Cortex of kidney (tissue), 1 donor: Measurements from ENCODE around the gene ZDHHC18.
"Not testable (repeated sequence)": the region's sequence is repeated elsewhere in the genome, so short reads cannot be mapped to it uniquely, and the experiment has no call there.

Source experiments
- DNase-seq: peaks from one replicate; lab custom pipeline; 2025; lab: John Stamatoyannopoulos, UW

The ZDHHC18 gene

GRCh38 chr1:26833432-26834405 is 7.2 kb downstream of the ZDHHC18 start:
- DNase-seq, result no peak

DNA sequence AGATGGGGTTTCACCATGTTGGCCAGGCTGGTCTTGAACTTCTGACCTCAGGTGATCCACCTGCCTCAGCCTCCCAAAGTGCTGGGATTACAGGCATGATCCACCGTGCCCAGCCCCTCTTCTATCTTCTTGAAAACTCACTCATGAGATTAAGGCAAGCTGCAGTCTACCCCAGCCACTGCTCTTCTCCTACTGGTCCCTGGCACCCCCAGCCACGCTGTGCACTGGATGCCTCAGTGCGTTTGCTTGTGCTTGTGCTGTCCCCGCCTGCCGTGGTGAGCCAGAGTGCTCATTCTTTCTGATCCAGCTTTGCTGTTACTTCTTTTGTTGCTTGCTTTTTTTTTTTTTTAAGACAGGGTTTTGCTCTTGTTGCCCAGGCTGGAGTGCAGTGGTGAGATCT is 11.2 kb downstream of the ZDHHC18 start:
- DNase-seq, result not testable (repeated sequence)

DNA sequence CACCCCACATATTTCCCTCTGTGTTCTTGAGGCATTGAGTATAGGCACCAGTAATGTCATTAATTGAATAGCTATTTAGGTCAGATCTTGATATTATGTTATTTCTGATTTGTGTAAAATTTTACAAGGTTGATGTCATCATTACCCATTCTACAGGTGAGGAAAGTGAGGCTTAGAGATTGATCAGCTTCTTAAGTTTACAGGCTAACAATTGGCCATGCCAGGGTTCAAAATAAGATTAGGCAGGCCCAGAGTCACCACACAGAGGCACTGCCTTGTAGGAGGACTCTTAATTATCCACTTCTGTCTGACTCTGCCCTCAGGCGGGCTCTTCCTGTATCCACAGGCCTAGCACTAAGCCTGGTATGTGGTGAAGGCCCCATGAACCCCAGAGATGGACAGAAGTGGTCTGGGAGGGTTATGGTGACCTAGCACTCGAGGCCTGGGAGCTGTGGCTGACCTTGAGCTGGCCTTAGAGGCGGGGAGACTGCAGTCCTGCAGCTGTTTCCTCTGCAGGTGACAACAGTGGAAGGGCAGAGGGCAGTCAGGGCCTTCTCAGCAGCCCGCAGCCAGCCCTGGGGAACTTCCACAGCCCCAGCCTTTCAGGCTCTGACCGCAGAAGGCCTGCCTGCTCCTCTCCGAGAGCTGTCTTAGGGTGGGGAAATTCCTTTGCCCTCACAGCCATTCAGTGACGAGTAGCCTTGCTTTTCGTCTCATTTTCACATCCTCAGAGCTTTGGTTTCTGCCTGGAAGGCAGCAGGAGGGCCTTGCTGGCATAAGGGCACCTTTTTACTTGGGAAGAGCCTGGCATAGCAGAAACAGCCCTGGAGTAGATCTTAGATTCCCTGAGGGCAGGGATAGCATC is 12.2 kb downstream of the ZDHHC18 start:
- DNase-seq, result no peak

- no peak for DNase-seq
Measured at GRCh38 chr1:26839339-26839722, 12.8 kb downstream of the ZDHHC18 start.

- no peak for DNase-seq
Measured at GRCh38 chr1:26839779-26840178, 13.3 kb downstream of the ZDHHC18 start.

GRCh38 chr1:26844424-26845196 is 18.1 kb downstream of the ZDHHC18 start:
- no peak for DNase-seq

DNA sequence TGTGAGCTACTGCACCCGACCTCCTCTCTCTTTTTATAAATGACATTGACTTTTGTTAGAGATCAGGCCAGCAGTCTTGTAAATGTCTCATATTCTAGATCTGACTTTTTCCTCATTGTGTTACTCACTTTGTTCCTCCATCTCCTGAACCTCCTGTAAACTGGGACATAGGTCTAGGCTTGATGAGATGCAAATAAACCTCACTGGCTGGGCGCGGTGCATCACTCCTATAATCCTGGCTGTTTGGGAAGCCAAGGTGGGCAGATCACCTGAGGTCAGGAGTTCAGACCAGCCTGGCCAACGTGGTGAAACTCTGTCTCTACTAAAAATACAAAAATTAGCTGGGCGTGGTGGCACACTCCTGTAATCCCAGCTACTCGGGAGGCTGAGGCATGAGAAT is 21.3 kb downstream of the ZDHHC18 start:
- DNase-seq, result not testable (repeated sequence)

DNA sequence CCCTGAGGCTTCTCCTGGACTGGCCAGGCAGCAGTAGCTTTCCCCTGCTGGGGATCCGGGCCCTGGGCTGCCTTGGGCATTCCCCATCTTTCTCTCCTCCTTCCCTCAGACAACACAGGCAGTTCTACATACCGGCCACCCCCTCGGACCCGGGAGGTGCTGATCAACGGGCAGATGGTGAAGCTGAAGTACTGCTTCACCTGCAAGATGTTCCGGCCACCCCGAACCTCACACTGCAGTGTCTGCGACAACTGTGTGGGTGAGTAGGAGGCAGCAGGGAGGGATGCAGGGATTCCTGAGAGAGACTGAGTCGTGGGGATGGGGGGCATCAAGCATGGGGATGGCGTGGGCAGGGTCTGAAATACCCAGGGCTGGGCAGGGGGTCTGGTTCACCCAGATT is 22.0 kb downstream of the ZDHHC18 start:
- no peak for DNase-seq

GRCh38 chr1:26848941-26849774 is 22.7 kb downstream of the ZDHHC18 start:
- DNase-seq, result no peak

- DNase-seq, result no peak
Measured at GRCh38 chr1:26851106-26851684, 24.7 kb downstream of the ZDHHC18 start.

GRCh38 chr1:26852701-26853100 is 26.2 kb downstream of the ZDHHC18 start:
- DNase-seq, result no peak

- DNase-seq, result no peak
Measured at GRCh38 chr1:26853156-26853555, 26.7 kb downstream of the ZDHHC18 start.

DNA sequence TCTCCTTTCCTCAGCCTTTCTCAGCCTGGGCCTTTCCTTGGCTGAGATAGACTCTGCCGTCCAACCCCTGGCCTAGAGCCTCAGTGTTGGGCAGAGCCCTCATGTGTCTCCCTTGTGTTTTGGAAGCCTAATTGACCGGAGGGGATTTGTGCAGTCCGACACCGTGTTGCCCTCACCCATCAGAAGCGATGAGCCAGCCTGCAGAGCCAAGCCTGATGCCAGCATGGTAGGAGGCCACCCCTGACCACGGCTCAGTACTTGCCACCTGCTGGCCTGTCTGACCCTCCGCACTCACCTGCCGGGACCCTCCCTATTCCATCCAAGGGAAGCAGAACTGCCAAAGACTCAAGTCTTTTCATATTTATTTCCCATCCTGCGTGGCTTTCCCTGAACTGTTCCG is 27.1 kb downstream of the ZDHHC18 start:
- no peak for DNase-seq

DNA sequence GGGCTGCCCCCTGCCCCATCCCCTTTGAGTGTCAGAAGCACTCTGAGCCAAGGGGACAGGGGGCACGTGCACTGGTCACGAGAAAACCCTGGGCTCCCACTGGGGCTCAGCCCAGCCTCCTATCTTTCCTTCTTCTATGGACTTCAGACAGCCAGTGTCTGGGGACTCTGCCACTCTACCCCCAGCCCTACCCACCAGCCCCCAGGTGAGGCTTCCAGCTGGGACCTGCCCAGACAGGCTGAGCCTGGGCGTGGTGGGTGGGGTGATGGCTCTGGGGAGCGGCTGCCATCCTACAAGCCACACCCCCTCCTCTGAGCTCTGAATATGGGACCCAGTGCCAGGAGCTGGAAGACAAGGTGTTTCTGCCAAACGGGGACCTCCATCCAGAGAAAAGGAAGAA is 28.4 kb downstream of the ZDHHC18 start:
- no peak for DNase-seq

DNA sequence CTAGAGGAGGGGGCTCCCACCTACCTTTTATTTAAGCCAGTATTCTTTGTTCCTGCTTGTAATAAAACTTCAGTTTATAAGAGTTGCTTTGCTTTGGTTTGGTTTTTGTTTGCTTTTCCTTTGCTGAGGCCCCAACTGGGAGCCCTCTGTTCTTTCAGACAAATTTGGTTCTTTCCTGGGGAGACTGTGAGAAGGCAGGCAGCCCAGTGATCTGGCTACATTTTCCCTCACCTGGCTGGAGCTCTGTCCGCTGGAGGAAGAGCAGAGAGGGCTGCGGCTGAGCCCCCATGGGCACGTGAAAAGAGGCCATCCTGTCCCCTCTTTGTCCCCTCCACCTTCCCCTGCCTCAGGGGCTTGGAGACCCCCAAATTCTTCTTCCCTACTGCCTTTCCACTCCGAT is 29.1 kb downstream of the ZDHHC18 start:
- DNase-seq, result no peak

- DNase-seq, result no peak
Measured at GRCh38 chr1:26856181-26856580, 29.7 kb downstream of the ZDHHC18 start.

DNA sequence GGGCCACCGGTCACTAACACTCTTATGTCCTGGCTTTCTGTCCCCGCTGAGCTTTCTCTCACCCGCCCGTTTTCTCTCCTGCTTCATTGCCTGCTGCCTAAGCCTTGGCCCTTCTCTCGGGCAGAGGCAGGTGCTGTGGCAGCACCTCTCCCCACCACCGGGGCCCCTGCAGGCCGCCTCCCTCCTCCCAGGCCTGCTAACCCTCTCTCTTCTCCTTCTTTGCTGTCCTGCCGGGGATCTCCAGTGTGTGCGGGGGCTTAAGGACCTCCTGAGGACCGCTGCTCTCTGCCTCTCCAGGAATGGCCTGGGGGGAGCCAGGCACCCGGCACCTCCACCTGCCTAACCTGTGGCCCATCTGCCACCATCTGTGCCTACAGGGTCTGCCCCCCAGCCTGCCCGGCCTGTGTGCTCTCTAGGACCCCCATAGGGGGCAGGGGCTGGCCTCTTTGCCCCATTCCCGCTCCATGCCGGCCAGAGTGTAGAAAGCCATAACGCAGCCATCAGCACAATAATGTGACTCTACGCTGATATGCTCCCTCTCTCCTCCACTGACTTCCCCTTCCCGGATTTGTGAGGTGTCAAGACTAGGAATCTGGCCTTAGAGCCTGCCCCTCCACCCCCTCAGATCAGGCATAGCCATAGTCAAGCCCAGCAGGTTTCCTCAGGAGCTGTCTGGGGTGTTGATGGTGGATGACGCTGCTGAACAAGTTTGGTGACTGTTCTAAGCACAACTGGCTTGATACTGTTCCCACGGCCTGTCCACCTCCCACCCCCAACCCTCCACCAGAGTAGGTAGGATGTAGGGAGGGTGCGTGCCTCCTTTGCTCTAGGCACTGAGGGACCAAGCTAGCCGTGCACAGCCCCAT is 30.3 kb downstream of the ZDHHC18 start:
- DNase-seq, result no peak

DNA sequence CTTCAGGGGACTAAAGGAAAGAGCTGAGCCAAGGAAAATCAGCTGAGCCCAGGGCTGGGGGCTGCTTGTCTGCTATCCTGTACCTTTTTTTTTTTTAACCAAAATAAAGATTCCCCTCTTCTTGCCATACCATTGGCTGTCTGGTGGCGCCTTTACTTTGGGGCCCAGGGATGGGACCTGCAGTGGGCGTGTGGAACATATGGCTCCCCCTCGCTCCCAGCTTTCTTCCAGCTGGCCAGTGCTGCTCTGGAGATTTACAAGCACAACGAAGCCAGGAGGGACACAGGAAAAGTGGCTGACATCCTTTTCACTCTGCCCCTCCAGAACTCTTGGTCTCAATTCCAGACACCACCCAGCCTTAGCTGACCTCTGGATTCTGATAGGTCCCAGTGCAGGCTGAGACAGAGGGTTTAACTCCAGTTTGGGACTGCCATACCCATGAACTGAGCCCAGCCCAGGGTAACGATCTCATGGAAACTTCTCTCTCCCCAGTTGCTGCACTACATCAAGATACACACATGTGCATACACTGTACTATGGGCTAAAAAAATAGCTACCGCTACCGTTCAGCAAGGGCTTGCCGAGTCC is 31.1 kb downstream of the ZDHHC18 start:
- no peak for DNase-seq

GRCh38 chr1:26858160-26858559 is 31.7 kb downstream of the ZDHHC18 start:
- DNase-seq, result no peak
